ENCODE data around the gene MSRB2.
A peak's percentile ranks its signal among the peaks of the same experiment; 100 is the strongest.

Gene MSRB2

GRCh38 chr10:23111517-23112286 is 16.3 kb downstream of the MSRB2 start:
- DNase-seq (ENCODE audit: low spot score) = no peak

- DNase-seq (ENCODE audit: low spot score) = no peak
Observed at GRCh38 chr10:23114228-23114850, 19.0 kb downstream of the MSRB2 start.

- DNase-seq (ENCODE audit: low spot score) = no peak
Observed at GRCh38 chr10:23116486-23117205, 21.3 kb downstream of the MSRB2 start.

- no peak for DNase-seq (ENCODE audit: low spot score)
Observed at GRCh38 chr10:23120001-23120934, 24.9 kb downstream of the MSRB2 start.

- no peak for DNase-seq (ENCODE audit: low spot score)
Observed at GRCh38 chr10:23121135-23121534, 25.8 kb downstream of the MSRB2 start.

- no peak for DNase-seq (ENCODE audit: low spot score)
Observed at GRCh38 chr10:23136462-23136861, 41.1 kb downstream of the MSRB2 start.

GRCh38 chr10:23139677-23140076 is 44.3 kb downstream of the MSRB2 start:
- no peak for DNase-seq (ENCODE audit: low spot score)

- no peak for DNase-seq (ENCODE audit: low spot score)
Observed at GRCh38 chr10:23141995-23142394, 46.6 kb downstream of the MSRB2 start.

- DNase-seq (ENCODE audit: low spot score) = no peak
Observed at GRCh38 chr10:23146258-23146657, 50.9 kb downstream of the MSRB2 start.

GRCh38 chr10:23147035-23147434 is 51.7 kb downstream of the MSRB2 start:
- no peak for DNase-seq (ENCODE audit: low spot score)

GRCh38 chr10:23148214-23148613 is 52.8 kb downstream of the MSRB2 start:
- no peak for DNase-seq (ENCODE audit: low spot score)

GRCh38 chr10:23150091-23150490 is 54.7 kb downstream of the MSRB2 start:
- DNase-seq (ENCODE audit: low spot score) = no peak

GRCh38 chr10:23150610-23151009 is 55.2 kb downstream of the MSRB2 start:
- DNase-seq (ENCODE audit: low spot score) = no peak

- no peak for DNase-seq (ENCODE audit: low spot score)
Observed at GRCh38 chr10:23151071-23151470, 55.7 kb downstream of the MSRB2 start.

GRCh38 chr10:23155169-23155568 is 59.8 kb downstream of the MSRB2 start:
- peak; percentile 38 for DNase-seq (ENCODE audit: low spot score)

GRCh38 chr10:23156447-23157150 is 61.2 kb downstream of the MSRB2 start:
- no peak for DNase-seq (ENCODE audit: low spot score)

- no peak for DNase-seq (ENCODE audit: low spot score)
Observed at GRCh38 chr10:23157239-23157681, 61.9 kb downstream of the MSRB2 start.

GRCh38 chr10:23157691-23158369 is 62.5 kb downstream of the MSRB2 start:
- DNase-seq (ENCODE audit: low spot score) = peak; percentile 69

GRCh38 chr10:23158370-23158769 is 63.0 kb downstream of the MSRB2 start:
- DNase-seq (ENCODE audit: low spot score) = peak; percentile 80

- DNase-seq (ENCODE audit: low spot score) = peak; percentile 16
Observed at GRCh38 chr10:23171232-23171876, 76.0 kb downstream of the MSRB2 start.

Measured in RKO (cell line).